Panc1 (cell line): ENCODE results near the gene WFDC13. TPM values are rescaled to one million over a fixed set of nuclear protein-coding genes. Genes with fewer than 3 reads are reported as not detected.
"Not testable (repeated sequence)": the region's sequence is repeated elsewhere in the genome, so short reads cannot be mapped to it uniquely, and the experiment has no call there.

Experiments
- ATAC-seq: fragments of 200-7000 bp; cut with Tn5 transposase; 2 replicates; pipeline ENCODE4 v1.9.1; 2020; ENCODE audit warnings: mild to moderate bottlenecking, moderate library complexity
- BruUV-seq: library from RNA; stranded (reverse); fragments of 400-500 nt; replicated peaks from 2 replicates; lab custom pipeline; 2021; lab: Mats Ljungman, UMichigan
- CTCF ChIA-PET: fragments of 300-600 bp; sonication (Branson Sonifier 250); formaldehyde crosslinking; loops from one replicate; lab custom pipeline; 2022; ENCODE audit warnings: antibody characterized with exemption; lab: Charles Lee
- POLR2A ChIA-PET: fragments of 300-600 bp; sonication (Branson Sonifier 250); formaldehyde crosslinking; loops from one replicate; lab custom pipeline; 2022; ENCODE audit warnings: antibody characterized with exemption; lab: Charles Lee
- DNase-seq: peaks from one replicate; pipeline ENCODE4 v3.0.0-alpha.2; 2010; ENCODE audit warnings: low read depth, low spot score
- H3K27ac ChIP-seq: 2 replicates; pipeline ENCODE4 v1.5.1; 2011; ENCODE audit warnings: mild to moderate bottlenecking, low read length, inconsistent platforms
- H3K27me3 ChIP-seq: fragments of 200-500 bp; sonication (Bioruptor generic); 2 replicates; pipeline ENCODE4 v1.6.0; 2014; ENCODE audit warnings: low read length, inconsistent platforms; ENCODE audit not compliant: control insufficient read depth, insufficient read depth
- H3K36me3 ChIP-seq: fragments of 200-500 bp; sonication (Bioruptor generic); 2 replicates; pipeline ENCODE4 v1.5.1; 2014; ENCODE audit warnings: inconsistent platforms, mild to moderate bottlenecking, low read length, moderate library complexity; ENCODE audit not compliant: control insufficient read depth, insufficient read depth
- H3K4me1 ChIP-seq: 2 replicates; pipeline ENCODE4 v1.5.1; 2011; ENCODE audit warnings: inconsistent platforms, mild to moderate bottlenecking, low read length, moderate library complexity; ENCODE audit not compliant: control insufficient read depth, insufficient read depth
- H3K4me3 ChIP-seq, 2 experiments: 2 replicates each; pipeline ENCODE4 v1.5.1; 2011 to 2012; ENCODE audit warnings: low read depth in 2 of 2, low read length in 2 of 2, mild to moderate bottlenecking in 2 of 2, inconsistent platforms in 1 of 2, moderate library complexity in 1 of 2
- H3K9me3 ChIP-seq: fragments of 200-500 bp; sonication (Bioruptor generic); 2 replicates; pipeline ENCODE4 v1.5.1; 2014; ENCODE audit warnings: low read depth, mild to moderate bottlenecking, inconsistent platforms, low read length, moderate library complexity; ENCODE audit not compliant: control insufficient read depth, insufficient read depth
- POLR2AphosphoS5 ChIP-seq: IDR thresholded peaks from 2 replicates; pipeline ENCODE4 v1.6.1; 2012; ENCODE audit warnings: mild to moderate bottlenecking, low read depth, low read length, moderate library complexity
- SIN3A ChIP-seq: IDR thresholded peaks from 2 replicates; pipeline ENCODE4 v1.6.1; 2012; ENCODE audit warnings: low read depth, mild to moderate bottlenecking, low read length, moderate library complexity, borderline replicate concordance; ENCODE audit not compliant: insufficient read depth
- TCF7L2 ChIP-seq: IDR thresholded peaks from 2 replicates; pipeline ENCODE4 v1.6.1; 2011; ENCODE audit warnings: mild to moderate bottlenecking, low read depth, low read length, inconsistent platforms
- in situ Hi-C: cut with HindIII; loops from 2 replicates; pipeline ENCODE4 v1.10.0; 2016; ENCODE audit warnings: low sequenced_read_pairs, low pct_unique_long_range_greater_than_20kb
- intact Hi-C: fragments of 100-400 bp; cut with micrococcal nuclease; formaldehyde crosslinking; loops from one replicate; pipeline ENCODE4 v1.10.0; 2022; ENCODE audit not compliant: unreplicated experiment
- total RNA-seq: library from RNA; stranded (reverse); gene quantifications from one replicate; pipeline ENCODE4 v1.2.1, GENCODE V29; 2021; ENCODE audit not compliant: unreplicated experiment
- TF ChIP-seq, protein P1 (sequence below): fragments of 450-650 bp; IDR thresholded peaks from 2 replicates; pipeline ENCODE4 v1.5.1; 2017; ENCODE audit warnings: mild to moderate bottlenecking
- TF ChIP-seq, protein P2 (sequence below), 2 experiments: IDR thresholded peaks; 2 replicates each; pipeline ENCODE4 v1.6.1; 2011 to 2012; ENCODE audit warnings: low read depth in 2 of 2, control low read depth in 1 of 2, low read length in 1 of 2, mild to moderate bottlenecking in 1 of 2, moderate library complexity in 1 of 2; ENCODE audit not compliant: insufficient read depth in 1 of 2

WFDC13 gene
- total RNA-seq, 1 experiment from 2014 or later, result not detected

- ATAC-seq (no peak), DNase-seq (no peak)
- Histone ChIP-seq H3K27ac (no peak overlapping the region), H3K9me3 (no peaks in the 10 kb centered on the region), H3K4me1 (no peaks in the 10 kb centered on the region), H3K27me3 (no peaks in the 10 kb centered on the region), H3K36me3 (no peaks in the 10 kb centered on the region), H3K4me3 (no peak overlapping the region)
- TF ChIP-seq TCF7L2 (no peak), POLR2AphosphoS5 (no peak)
- no TSS peak for BruUV-seq
- ChIA-PET CTCF (no interaction called here), POLR2A (no interaction called here)
- in situ Hi-C loops, result no loop called here
- intact Hi-C loops, result no loop called here
Observed at GRCh38 chr20:45672765-45673164, 29.1 kb upstream of the WFDC13 start.

GRCh38 chr20:45679650-45680049, 22.2 kb upstream of the WFDC13 start:
- H3K9me3 ChIP-seq, result no peaks in the 10 kb centered on the region; the same call in 1 of the 2 replicates
- no peaks in the 10 kb centered on the region for H3K4me1 ChIP-seq
- intact Hi-C loops (no loop called here), in situ Hi-C loops (no loop called here)
- ChIA-PET POLR2A (no interaction called here), CTCF (no interaction called here)
- no peak overlapping the region for H3K27ac ChIP-seq
- TF ChIP-seq POLR2AphosphoS5 (no peak), SIN3A (no peak), TCF7L2 (no peak)
- TF ChIP-seq, protein P1, sequence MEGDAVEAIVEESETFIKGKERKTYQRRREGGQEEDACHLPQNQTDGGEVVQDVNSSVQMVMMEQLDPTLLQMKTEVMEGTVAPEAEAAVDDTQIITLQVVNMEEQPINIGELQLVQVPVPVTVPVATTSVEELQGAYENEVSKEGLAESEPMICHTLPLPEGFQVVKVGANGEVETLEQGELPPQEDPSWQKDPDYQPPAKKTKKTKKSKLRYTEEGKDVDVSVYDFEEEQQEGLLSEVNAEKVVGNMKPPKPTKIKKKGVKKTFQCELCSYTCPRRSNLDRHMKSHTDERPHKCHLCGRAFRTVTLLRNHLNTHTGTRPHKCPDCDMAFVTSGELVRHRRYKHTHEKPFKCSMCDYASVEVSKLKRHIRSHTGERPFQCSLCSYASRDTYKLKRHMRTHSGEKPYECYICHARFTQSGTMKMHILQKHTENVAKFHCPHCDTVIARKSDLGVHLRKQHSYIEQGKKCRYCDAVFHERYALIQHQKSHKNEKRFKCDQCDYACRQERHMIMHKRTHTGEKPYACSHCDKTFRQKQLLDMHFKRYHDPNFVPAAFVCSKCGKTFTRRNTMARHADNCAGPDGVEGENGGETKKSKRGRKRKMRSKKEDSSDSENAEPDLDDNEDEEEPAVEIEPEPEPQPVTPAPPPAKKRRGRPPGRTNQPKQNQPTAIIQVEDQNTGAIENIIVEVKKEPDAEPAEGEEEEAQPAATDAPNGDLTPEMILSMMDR, result no peak
- TF ChIP-seq, protein P2, sequence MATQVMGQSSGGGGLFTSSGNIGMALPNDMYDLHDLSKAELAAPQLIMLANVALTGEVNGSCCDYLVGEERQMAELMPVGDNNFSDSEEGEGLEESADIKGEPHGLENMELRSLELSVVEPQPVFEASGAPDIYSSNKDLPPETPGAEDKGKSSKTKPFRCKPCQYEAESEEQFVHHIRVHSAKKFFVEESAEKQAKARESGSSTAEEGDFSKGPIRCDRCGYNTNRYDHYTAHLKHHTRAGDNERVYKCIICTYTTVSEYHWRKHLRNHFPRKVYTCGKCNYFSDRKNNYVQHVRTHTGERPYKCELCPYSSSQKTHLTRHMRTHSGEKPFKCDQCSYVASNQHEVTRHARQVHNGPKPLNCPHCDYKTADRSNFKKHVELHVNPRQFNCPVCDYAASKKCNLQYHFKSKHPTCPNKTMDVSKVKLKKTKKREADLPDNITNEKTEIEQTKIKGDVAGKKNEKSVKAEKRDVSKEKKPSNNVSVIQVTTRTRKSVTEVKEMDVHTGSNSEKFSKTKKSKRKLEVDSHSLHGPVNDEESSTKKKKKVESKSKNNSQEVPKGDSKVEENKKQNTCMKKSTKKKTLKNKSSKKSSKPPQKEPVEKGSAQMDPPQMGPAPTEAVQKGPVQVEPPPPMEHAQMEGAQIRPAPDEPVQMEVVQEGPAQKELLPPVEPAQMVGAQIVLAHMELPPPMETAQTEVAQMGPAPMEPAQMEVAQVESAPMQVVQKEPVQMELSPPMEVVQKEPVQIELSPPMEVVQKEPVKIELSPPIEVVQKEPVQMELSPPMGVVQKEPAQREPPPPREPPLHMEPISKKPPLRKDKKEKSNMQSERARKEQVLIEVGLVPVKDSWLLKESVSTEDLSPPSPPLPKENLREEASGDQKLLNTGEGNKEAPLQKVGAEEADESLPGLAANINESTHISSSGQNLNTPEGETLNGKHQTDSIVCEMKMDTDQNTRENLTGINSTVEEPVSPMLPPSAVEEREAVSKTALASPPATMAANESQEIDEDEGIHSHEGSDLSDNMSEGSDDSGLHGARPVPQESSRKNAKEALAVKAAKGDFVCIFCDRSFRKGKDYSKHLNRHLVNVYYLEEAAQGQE (IDR thresholded peaks at IDR 0.05; ENCODE audit: insufficient read depth in 1 of 2, low read depth in 2 of 2, low read length in 1 of 2), result no peak
- DNase-seq (no peak), ATAC-seq (no peak)
- BruUV-seq, result no TSS peak
- H3K36me3 ChIP-seq, result no peaks in the 10 kb centered on the region
- H3K4me3 ChIP-seq, result no peak overlapping the region
- H3K27me3 ChIP-seq, result no peaks in the 10 kb centered on the region

GRCh38 chr20:45685896-45686295, 15.9 kb upstream of the WFDC13 start:
- TF ChIP-seq, protein P1, result peak; percentile 23; the same call in 1 of the 2 replicates
- TF ChIP-seq, protein P2 (IDR thresholded peaks at IDR 0.05; ENCODE audit: insufficient read depth in 1 of 2, low read depth in 2 of 2, low read length in 1 of 2), result no peak
- no TSS peak for BruUV-seq
- DNase-seq (no peak), ATAC-seq (peak; percentile 85)
- intact Hi-C loops (loop anchor here (2.0 kb wide), 1 partner anchor 23 kb away; no protein-coding TSS in a partner anchor), in situ Hi-C loops (no loop called here)
- CTCF ChIA-PET, result no interaction called here
- Histone ChIP-seq H3K27me3 (no peaks in the 10 kb centered on the region), H3K36me3 (no peaks in the 10 kb centered on the region), H3K9me3 (no peaks in the 10 kb centered on the region), H3K27ac (no peak overlapping the region), H3K4me3 (no peak overlapping the region), H3K4me1 (no peaks in the 10 kb centered on the region)
- POLR2A ChIA-PET, result no interaction called here

GRCh38 chr20:45693346-45693745, 8.5 kb upstream of the WFDC13 start:
- intact Hi-C loops, ATAC-seq, H3K27ac ChIP-seq, H3K4me3 ChIP-seq, H3K4me1 ChIP-seq, in situ Hi-C loops, H3K36me3 ChIP-seq, CTCF ChIA-PET, H3K27me3 ChIP-seq, DNase-seq, H3K9me3 ChIP-seq, POLR2A ChIA-PET, BruUV-seq: not testable (repeated sequence)
